Measurements from ENCODE around the gene LORICRIN.
A peak's percentile ranks its signal among the peaks of the same experiment; 100 is the strongest.
"Not testable (repeated sequence)": the region's sequence is repeated elsewhere in the genome, so short reads cannot be mapped to it uniquely, and the experiment has no call there.

DNA sequence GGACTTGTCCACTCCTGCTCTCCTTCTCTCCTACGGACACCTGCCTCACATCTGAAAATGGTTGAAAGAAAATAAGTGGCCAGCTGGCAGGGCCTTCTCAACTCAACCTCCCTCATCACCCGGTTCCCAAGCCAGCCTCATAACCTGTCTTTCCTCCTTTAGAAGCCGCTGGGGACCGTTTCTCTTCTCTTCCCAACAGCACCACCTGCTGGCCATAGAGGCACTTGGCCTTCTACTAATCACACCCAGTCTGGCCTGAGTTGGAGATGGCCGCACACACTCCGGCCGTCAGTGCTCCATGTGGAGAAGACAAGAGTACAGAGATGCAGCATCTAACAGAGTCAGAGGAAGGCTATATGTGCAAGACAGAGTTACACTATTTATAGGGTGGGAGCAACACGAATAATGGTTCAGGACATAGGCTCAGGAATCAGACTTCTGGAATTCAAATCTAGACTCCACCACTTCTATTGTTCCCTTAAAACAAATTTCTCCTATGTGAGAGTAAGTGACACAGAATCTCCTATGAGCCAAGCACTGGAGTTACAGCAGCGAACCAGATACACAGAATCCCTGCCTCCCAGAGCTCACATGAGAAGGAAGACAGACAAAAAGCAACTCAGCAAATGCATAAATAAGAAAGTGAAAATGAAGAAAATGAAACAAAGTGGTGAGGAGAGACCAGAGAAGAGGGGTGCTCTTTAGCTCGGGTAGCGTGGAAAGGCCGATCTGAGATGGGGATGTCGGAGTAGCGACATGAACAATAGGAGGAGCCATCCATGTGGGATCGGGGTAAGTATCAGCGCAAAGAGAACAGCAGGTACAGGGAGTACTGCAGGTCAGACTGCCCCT, 36.2 kb upstream of the LORICRIN start:
- peak; percentile 53 to 64 (median 57) for TF ChIP-seq CTCF (IDR thresholded peaks at IDR 0.05)
- TF ChIP-seq POLR2A (IDR thresholded peaks at IDR 0.05), result not testable (repeated sequence)

Data from tibial nerve (tissue), 3 donors.